Transverse colon (tissue), 3 donors: ENCODE results near the gene ATG5.

Experiments
- CTCF ChIP-seq, 5 experiments: fragments of 200-600 bp in 3 of 5; fragments of 450-650 bp in 2 of 5; sonication (generic) in 3 of 5; IDR thresholded peaks; 1 replicate in 2 of 5; 2 replicates in 3 of 5; pipeline ENCODE4 v1.5.1; 2016 to 2017; ENCODE audit warnings: antibody characterized with exemption in 5 of 5, inconsistent platforms in 3 of 5, mild to moderate bottlenecking in 2 of 5, moderate library complexity in 1 of 5
- POLR2A ChIP-seq: fragments of 450-650 bp; IDR thresholded peaks from one replicate; pipeline ENCODE4 v1.6.1; 2016; ENCODE audit warnings: antibody characterized with exemption, mild to moderate bottlenecking, moderate library complexity

DNA sequence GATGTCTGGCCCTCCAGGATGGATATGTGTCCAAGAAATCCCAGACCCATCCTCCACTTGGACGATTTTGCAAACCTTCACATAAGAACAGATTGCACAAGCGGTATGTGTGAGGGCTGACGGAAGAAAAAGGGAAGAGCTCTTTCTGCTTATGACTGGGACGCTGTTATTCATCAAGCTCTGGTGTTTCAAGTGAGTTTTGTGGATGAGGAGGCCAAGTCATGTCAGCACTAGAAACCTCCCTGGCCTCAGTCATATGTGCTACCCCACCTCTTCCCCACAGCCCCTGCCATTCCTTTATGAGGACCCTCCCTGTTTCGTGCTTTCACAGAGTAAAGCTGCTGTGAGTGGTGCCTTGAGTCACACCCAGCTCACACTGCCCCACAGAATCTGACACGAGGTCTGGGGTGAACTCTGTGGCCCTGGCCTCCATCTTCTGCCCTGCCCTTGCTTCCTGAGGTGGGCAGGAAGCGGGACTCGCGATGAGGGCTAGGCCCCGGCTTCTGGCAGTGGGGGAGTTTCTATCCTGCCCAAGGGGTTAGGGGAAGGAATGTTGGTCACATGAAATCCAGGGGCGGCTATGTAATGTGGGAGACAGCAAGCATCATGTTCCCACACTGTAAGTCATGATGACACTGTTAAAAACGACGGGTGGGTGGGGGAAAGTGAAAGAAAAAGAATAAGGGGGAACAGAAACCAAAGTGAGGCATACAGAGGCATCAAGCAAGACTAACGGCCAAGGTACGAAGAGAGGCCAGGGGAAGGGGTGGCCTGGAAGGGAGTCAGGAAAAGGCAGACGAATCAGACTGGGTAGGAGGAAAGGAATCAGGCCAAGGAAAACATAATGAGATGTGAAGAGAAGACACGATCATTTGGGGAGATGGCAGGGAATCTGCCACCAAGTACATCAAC is 161.3 kb downstream of the ATG5 start:
- TF ChIP-seq CTCF (IDR thresholded peaks at IDR 0.05) (no peak), POLR2A (no peak)
